ENCODE data around the gene UBIAD1. TPM values are rescaled to one million over a fixed set of nuclear protein-coding genes. Genes with fewer than 3 reads are reported as not detected.
A peak's percentile ranks its signal among the peaks of the same experiment; 100 is the strongest.

The UBIAD1 gene
- total and polyA plus RNA-seq, 2 of the 13 experiments (the other 11 are each of a cell fraction or from before 2014, with no cell fraction given), result 16.9 to 20.4 TPM

DNA sequence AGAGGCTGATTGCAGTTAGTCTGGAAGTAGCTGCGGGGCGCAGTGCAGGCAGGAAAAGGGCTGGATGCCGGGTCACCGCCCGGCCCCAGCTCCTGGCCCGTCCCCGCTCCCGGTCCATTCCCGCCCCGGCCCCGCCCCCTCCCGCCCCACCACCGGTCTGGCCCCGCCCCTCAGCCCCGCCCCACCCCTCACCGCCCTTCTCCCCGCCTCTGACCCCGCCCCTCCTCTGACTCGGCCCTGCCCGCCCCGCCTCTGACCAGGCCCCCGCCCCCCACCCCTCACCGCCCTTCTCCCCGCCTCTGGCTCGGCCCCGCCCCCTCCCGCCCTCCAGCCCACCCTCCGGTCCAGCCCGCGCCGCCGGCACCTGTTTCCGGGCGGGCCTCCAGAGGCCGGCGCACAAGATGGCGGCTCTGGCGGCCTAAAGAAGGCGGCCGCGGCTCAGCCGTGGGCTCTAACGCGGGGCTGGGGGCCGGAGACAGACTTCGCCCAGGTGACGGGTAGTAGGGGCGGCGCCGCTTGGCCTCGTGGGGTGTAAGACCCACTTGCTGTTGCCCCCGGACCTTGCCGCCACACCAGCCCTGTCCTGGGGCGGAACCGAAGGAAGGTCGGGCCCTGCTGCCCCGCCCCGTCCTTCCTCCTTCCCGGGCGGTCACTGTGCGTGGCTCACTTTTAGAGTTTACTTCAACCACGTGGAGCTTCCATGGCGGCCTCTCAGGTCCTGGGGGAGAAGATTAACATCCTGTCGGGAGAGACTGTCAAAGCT is at the start of gene UBIAD1 (continued):
- 0 out of 2 replicates have a peak, but pooled peaks have one; percentile 28 for TF ChIP-seq ATF2 (CRISPR knock-in tag; IDR thresholded peaks at IDR 0.05)
- no peak for TF ChIP-seq CREM (IDR thresholded peaks at IDR 0.05)
- no peak for TF ChIP-seq CREM (CRISPR knock-in tag; IDR thresholded peaks at IDR 0.05)
- no peak for TF ChIP-seq ZNF609 (CRISPR knock-in tag; IDR thresholded peaks at IDR 0.05; ENCODE audit: borderline replicate concordance)
- TF ChIP-seq ZBTB2 (CRISPR knock-in tag; IDR thresholded peaks at IDR 0.05; ENCODE audit: low read depth), result peak; percentile 64
- no peak for TF ChIP-seq FOSL2 (CRISPR knock-in tag; IDR thresholded peaks at IDR 0.05)
- TF ChIP-seq NR0B2 (CRISPR knock-in tag; IDR thresholded peaks at IDR 0.05), result peak; percentile 96; the same call in 1 of the 2 replicates
- no peak for TF ChIP-seq HOXA7 (CRISPR knock-in tag; IDR thresholded peaks at IDR 0.05)
- TF ChIP-seq HDAC2 (CRISPR knock-in tag; IDR thresholded peaks at IDR 0.05), result peak; percentile 53; the same call in 1 of the 2 replicates
- TF ChIP-seq ZNF337 (CRISPR knock-in tag; IDR thresholded peaks at IDR 0.05; ENCODE audit: borderline replicate concordance, low read depth), result no peak
- 0 out of 2 replicates have a peak, but pooled peaks have one; percentile 35 for TF ChIP-seq MYNN (CRISPR knock-in tag; IDR thresholded peaks at IDR 0.05; ENCODE audit: low read depth)
- peak; percentile 79; the same call in 1 of the 2 replicates for TF ChIP-seq ZNF232 (CRISPR knock-in tag; IDR thresholded peaks at IDR 0.05; ENCODE audit: borderline replicate concordance)
- peak; percentile 57; the same call in 1 of the 2 replicates for TF ChIP-seq REL (CRISPR knock-in tag; conservative IDR thresholded peaks at IDR 0.05)
- TF ChIP-seq ZBTB38 (CRISPR knock-in tag; IDR thresholded peaks at IDR 0.05), result peak; percentile 44; the same call in 1 of the 2 replicates
- TF ChIP-seq TCF7 (IDR thresholded peaks at IDR 0.05; ENCODE audit: low read depth), result no peak
- TF ChIP-seq HMGXB3 (CRISPR knock-in tag; IDR thresholded peaks at IDR 0.05; ENCODE audit: borderline replicate concordance), result no peak

All from HepG2 (cell line).